ENCODE results near the gene MGARP.

DNA sequence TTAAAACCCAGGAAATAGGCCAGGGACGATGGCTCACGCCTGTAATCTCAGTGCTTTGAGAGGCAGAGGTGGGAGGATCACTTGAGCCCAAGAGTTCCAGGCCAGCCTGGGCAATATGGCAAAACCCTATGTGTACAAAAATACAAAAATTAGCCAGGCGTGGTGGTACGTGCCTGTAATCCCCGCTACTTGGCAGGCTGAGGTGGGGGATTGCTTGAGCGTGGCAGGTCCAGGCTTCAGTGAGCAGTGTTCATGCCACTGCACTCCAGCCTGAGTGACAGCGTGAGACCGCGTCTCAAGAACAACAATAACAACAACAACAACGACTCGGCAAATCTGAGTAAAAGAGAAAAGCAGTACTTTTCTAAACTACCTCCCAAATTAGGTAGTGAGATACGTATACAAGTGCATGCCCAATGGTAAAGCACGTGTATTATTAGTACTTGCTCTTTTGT lies 35.2 kb upstream of the MGARP start:
- TF ChIP-seq, protein P1, sequence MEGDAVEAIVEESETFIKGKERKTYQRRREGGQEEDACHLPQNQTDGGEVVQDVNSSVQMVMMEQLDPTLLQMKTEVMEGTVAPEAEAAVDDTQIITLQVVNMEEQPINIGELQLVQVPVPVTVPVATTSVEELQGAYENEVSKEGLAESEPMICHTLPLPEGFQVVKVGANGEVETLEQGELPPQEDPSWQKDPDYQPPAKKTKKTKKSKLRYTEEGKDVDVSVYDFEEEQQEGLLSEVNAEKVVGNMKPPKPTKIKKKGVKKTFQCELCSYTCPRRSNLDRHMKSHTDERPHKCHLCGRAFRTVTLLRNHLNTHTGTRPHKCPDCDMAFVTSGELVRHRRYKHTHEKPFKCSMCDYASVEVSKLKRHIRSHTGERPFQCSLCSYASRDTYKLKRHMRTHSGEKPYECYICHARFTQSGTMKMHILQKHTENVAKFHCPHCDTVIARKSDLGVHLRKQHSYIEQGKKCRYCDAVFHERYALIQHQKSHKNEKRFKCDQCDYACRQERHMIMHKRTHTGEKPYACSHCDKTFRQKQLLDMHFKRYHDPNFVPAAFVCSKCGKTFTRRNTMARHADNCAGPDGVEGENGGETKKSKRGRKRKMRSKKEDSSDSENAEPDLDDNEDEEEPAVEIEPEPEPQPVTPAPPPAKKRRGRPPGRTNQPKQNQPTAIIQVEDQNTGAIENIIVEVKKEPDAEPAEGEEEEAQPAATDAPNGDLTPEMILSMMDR (IDR thresholded peaks at IDR 0.05) = no peak
- TF ChIP-seq EZH2 (IDR thresholded peaks at IDR 0.05) (no peak), EZH2phosphoT487 (IDR thresholded peaks at IDR 0.05) (no peak)

Data from neural progenitor cell (in vitro differentiated cells).